Osteoblast (primary cell): ENCODE results near the gene NMRAL1. TPM values are rescaled to one million over a fixed set of nuclear protein-coding genes. Genes with fewer than 3 reads are reported as not detected.

Experiments used
- DNase-seq: peaks from one replicate; pipeline ENCODE4 v3.0.0; 2011; ENCODE audit warnings: low spot score, mixed read lengths; ENCODE audit not compliant: insufficient read length; ENCODE audit errors: missing footprints
- H2AFZ ChIP-seq: 2 replicates; pipeline ENCODE4 v1.6.0; 2011; ENCODE audit warnings: mild to moderate bottlenecking, low read length
- H3K27ac ChIP-seq: 2 replicates; pipeline ENCODE4 v1.5.1; 2011; ENCODE audit warnings: mild to moderate bottlenecking, low read depth, low read length, moderate library complexity
- H3K27me3 ChIP-seq: 2 replicates; pipeline ENCODE4 v1.6.0; 2012; ENCODE audit warnings: mild to moderate bottlenecking, control low read depth, inconsistent platforms, low read length, moderate library complexity; ENCODE audit not compliant: insufficient read depth
- H3K36me3 ChIP-seq: 2 replicates; pipeline ENCODE4 v1.5.1; 2011; ENCODE audit warnings: mild to moderate bottlenecking, low read length, control low read depth, moderate library complexity; ENCODE audit not compliant: insufficient read depth
- H3K4me1 ChIP-seq: 2 replicates; pipeline ENCODE4 v1.5.1; 2011; ENCODE audit warnings: mild to moderate bottlenecking, low read length, control low read depth, moderate library complexity; ENCODE audit not compliant: insufficient read depth
- H3K4me2 ChIP-seq: 2 replicates; pipeline ENCODE4 v1.6.0; 2011; ENCODE audit warnings: mild to moderate bottlenecking, low read length; ENCODE audit not compliant: insufficient read depth
- H3K4me3 ChIP-seq: fragments of 200-600 bp; sonication (generic); 3 replicates; pipeline ENCODE4 v1.5.1; 2012; ENCODE audit warnings: mild to moderate bottlenecking, low read length, inconsistent platforms; ENCODE audit not compliant: insufficient read depth
- H3K79me2 ChIP-seq: 2 replicates; pipeline ENCODE4 v1.6.0; 2012; ENCODE audit warnings: mild to moderate bottlenecking, low read length, control low read depth, inconsistent platforms; ENCODE audit not compliant: insufficient read depth
- H3K9me3 ChIP-seq: 2 replicates; pipeline ENCODE4 v1.5.1; 2011; ENCODE audit warnings: low read depth, low read length, control low read depth
- H4K20me1 ChIP-seq: 2 replicates; pipeline ENCODE4 v1.6.0; 2012; ENCODE audit warnings: mild to moderate bottlenecking, low read length, control low read depth; ENCODE audit not compliant: insufficient read depth
- total RNA-seq: library from RNA; depleted of rRNA; stranded (reverse); fragments of >200 nt; gene quantifications from 2 replicates; pipeline ENCODE4 v1.2.3, GENCODE V29; 2012
- TF ChIP-seq, protein P1 (sequence below): IDR thresholded peaks from 2 replicates; pipeline ENCODE4 v1.5.1; 2011; ENCODE audit warnings: mild to moderate bottlenecking, low read depth, low read length, moderate library complexity; ENCODE audit errors: extremely low read depth

The NMRAL1 gene
- total RNA-seq, 1 donor, result 90.5 TPM

DNA sequence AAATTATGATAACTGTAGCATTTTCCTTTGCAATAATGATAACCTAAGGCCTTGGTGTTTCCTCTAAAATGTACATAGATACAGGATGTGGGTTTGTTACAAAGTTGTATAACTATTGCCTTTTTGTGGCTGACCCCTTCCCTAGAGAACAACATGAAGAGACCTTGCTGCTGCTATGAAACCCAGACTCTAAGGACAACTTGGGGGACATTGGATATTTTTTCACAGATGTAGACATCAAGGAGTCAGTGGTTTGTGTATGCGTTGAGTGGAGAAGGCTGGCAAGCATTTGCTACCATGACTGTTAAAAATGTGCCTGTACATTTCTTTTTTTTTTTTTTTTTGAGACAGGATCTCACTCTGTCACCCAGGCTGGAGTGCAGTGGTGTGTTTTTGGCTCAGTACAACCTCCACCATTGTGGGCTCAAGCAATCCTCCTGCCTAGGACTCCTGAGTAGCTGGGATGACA lies 14.1 kb upstream of the NMRAL1 start:
- peaks cover 22% of the 10 kb centered on the region for H3K4me1 ChIP-seq
- H3K4me3 ChIP-seq, result no peak overlapping the region
- H3K27me3 ChIP-seq, result no peaks in the 10 kb centered on the region
- H3K79me2 ChIP-seq, result peaks cover 56% of the 10 kb centered on the region
- peak; percentile 11 for DNase-seq
- H2AFZ ChIP-seq, result no peak overlapping the region
- TF ChIP-seq, protein P1, sequence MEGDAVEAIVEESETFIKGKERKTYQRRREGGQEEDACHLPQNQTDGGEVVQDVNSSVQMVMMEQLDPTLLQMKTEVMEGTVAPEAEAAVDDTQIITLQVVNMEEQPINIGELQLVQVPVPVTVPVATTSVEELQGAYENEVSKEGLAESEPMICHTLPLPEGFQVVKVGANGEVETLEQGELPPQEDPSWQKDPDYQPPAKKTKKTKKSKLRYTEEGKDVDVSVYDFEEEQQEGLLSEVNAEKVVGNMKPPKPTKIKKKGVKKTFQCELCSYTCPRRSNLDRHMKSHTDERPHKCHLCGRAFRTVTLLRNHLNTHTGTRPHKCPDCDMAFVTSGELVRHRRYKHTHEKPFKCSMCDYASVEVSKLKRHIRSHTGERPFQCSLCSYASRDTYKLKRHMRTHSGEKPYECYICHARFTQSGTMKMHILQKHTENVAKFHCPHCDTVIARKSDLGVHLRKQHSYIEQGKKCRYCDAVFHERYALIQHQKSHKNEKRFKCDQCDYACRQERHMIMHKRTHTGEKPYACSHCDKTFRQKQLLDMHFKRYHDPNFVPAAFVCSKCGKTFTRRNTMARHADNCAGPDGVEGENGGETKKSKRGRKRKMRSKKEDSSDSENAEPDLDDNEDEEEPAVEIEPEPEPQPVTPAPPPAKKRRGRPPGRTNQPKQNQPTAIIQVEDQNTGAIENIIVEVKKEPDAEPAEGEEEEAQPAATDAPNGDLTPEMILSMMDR, result no peak
- H3K27ac ChIP-seq, result peak overlapping the region; percentile 78
- peaks cover 9% of the 10 kb centered on the region for H3K36me3 ChIP-seq
- H3K9me3 ChIP-seq, result no peaks in the 10 kb centered on the region
- H4K20me1 ChIP-seq, result peaks cover 9% of the 10 kb centered on the region
- peak overlapping the region; percentile 56 for H3K4me2 ChIP-seq

DNA sequence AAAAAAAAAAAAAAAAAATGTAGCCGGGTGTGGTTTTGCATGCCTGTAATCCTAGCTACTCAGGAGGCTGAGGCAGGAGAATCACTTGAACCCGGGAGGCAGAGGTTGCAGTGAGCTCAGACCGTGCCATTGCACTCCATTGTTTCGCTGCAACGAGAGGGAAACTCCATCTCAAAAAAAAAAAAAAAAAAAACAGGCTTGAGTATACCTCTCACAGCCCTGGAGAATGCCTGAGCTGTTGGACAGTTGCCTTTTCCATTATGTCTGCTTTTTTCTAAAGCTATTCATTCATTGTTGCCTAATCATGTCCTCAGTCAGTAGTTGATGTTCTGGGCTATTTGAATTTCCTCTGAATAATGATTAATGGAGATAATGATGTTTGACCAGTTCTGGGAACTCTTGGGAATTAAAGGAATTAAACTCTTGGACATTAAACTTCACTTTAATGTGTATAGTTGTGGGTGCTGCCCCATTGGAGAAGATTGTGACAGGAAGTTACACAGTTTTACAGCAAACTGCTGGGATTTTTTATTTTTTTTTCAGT lies 13.6 kb upstream of the NMRAL1 start:
- H3K27me3 ChIP-seq, result no peaks in the 10 kb centered on the region
- TF ChIP-seq, protein P1, result no peak
- no peak overlapping the region for H2AFZ ChIP-seq
- DNase-seq, result no peak
- H3K27ac ChIP-seq, result peak overlapping the region; percentile 78
- H3K79me2 ChIP-seq, result peaks cover 56% of the 10 kb centered on the region
- H3K4me2 ChIP-seq, result peak overlapping the region; percentile 56
- H3K36me3 ChIP-seq, result peaks cover 9% of the 10 kb centered on the region
- no peaks in the 10 kb centered on the region for H3K9me3 ChIP-seq
- peaks cover 9% of the 10 kb centered on the region for H4K20me1 ChIP-seq
- H3K4me3 ChIP-seq, result no peak overlapping the region
- H3K4me1 ChIP-seq, result peaks cover 22% of the 10 kb centered on the region

DNA sequence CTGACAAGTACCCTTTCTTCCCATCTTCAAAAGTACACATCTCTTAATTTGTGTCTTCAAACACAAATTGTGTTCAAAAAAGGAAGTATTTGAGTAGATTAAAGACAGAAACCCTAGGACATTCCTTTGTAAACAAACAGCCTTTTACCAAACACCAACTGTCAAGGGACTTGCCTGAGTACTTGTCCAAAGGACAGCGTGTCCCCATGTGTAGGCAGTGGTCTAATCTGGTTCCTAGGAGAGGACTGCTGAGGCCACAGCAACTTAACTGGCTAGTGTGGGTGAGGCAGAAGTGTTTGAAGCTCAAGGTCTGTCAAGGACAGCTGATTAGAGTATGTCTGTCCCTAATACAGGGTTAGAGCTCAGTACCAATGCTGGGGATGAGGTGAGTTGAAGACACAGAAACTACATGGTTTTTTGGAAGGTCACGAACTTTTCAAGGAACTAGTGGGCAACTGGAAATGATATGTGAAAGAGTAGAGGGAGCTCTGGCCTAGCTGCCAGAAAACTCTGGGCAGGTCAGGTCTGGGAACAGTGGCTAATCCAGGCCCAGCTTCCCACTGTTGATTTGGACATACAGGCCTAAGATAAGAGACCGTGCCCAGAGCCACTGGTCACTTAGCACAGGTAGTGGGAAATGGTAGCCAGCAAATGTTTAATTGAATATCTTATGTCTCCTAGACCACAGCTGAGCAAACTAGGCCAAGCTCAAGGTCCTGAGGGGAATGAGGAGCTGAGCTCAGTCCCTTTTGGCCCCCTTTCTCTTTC lies 11.9 kb upstream of the NMRAL1 start:
- TF ChIP-seq, protein P1, result no peak
- peaks cover 56% of the 10 kb centered on the region for H3K79me2 ChIP-seq
- H2AFZ ChIP-seq, result no peak overlapping the region
- H3K27me3 ChIP-seq, result no peaks in the 10 kb centered on the region
- H3K27ac ChIP-seq, result no peak overlapping the region
- peaks cover 22% of the 10 kb centered on the region for H3K4me1 ChIP-seq
- H3K4me2 ChIP-seq, result no peak overlapping the region
- peaks cover 9% of the 10 kb centered on the region for H3K36me3 ChIP-seq
- no peak overlapping the region for H3K4me3 ChIP-seq
- no peak for DNase-seq
- H3K9me3 ChIP-seq, result no peaks in the 10 kb centered on the region
- peaks cover 13% of the 10 kb centered on the region for H4K20me1 ChIP-seq

DNA sequence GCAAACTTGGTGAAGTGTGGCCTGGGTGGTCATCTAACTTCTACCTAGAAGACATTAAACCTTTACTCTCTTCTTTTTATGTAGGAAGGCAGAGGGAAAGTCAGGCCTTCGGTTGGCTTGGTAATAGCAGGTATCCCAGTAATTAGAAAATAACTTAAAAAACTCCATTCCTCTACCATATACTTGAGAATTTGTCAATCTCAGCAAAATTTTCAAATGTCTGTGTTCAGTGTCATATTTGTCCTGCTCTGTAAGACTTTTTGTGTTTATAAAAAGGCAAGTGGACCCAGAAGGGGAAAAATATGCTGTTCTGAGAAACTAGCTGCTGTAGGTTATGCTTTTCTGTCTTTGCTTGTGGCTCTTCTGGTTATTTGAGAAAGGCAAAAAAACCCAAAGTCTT lies 7.5 kb upstream of the NMRAL1 start:
- H3K27me3 ChIP-seq, result no peaks in the 10 kb centered on the region
- peaks cover 15% of the 10 kb centered on the region for H4K20me1 ChIP-seq
- H3K79me2 ChIP-seq, result peaks cover 67% of the 10 kb centered on the region
- H3K4me1 ChIP-seq, result peaks cover 10% of the 10 kb centered on the region
- no peak overlapping the region for H3K4me3 ChIP-seq
- no peak overlapping the region for H2AFZ ChIP-seq
- H3K4me2 ChIP-seq, result no peak overlapping the region
- peaks cover 13% of the 10 kb centered on the region for H3K36me3 ChIP-seq
- H3K9me3 ChIP-seq, result no peaks in the 10 kb centered on the region
- DNase-seq, result no peak
- no peak overlapping the region for H3K27ac ChIP-seq
- TF ChIP-seq, protein P1, result no peak
